Measurements from ENCODE around the gene FIGN. TPM values are rescaled to one million over a fixed set of nuclear protein-coding genes. Genes with fewer than 3 reads are reported as not detected.

Gene FIGN
- polyA plus RNA-seq, 1 experiment, result 2.4 TPM

DNA sequence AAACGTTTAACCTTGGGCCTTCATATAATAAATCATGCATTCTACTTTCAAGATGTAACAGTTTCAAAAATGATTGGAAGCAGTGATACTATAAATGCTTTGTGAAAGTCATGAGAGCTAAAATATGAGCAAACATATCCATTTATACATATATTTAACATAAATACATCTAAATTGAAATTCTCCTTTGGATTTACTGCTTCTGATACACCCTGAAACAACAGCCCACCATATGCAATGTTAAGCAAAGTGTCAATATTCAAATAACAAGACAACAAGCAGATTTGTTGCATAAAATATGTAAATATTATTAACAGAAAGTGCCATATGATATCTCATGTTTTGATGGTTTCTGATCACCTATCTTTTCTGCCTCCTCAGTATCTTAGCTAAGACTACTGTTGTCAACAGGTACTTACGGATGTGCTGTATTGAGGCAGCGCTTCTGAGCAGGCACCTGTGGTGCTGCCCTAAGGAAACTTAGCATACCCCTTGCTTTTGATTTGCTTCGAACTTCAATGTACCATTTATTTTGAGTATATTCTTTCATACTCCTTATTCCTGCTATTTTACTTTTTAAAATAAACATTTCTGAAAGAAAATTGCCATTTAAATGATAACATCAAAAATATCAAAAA, 6.1 kb downstream of the FIGN start:
- TF ChIP-seq, protein P1, sequence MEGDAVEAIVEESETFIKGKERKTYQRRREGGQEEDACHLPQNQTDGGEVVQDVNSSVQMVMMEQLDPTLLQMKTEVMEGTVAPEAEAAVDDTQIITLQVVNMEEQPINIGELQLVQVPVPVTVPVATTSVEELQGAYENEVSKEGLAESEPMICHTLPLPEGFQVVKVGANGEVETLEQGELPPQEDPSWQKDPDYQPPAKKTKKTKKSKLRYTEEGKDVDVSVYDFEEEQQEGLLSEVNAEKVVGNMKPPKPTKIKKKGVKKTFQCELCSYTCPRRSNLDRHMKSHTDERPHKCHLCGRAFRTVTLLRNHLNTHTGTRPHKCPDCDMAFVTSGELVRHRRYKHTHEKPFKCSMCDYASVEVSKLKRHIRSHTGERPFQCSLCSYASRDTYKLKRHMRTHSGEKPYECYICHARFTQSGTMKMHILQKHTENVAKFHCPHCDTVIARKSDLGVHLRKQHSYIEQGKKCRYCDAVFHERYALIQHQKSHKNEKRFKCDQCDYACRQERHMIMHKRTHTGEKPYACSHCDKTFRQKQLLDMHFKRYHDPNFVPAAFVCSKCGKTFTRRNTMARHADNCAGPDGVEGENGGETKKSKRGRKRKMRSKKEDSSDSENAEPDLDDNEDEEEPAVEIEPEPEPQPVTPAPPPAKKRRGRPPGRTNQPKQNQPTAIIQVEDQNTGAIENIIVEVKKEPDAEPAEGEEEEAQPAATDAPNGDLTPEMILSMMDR (IDR thresholded peaks at IDR 0.05; ENCODE audit: insufficient read depth, low read depth, low read length), result no peak
- no peak overlapping the region for H3K4me3 ChIP-seq (ENCODE audit: low read depth, low read length)
- H3K36me3 ChIP-seq (ENCODE audit: control insufficient read depth, insufficient read depth, low read length), result no peaks in the 10 kb centered on the region
- no peaks in the 10 kb centered on the region for H3K27me3 ChIP-seq (ENCODE audit: control insufficient read depth, insufficient read depth, low read length)
- ChIA-PET POLR2A (no interaction called here), CTCF (no interaction called here)
- no peak for DNase-seq (ENCODE audit: low read depth)

- H3K4me3 ChIP-seq (ENCODE audit: low read depth, low read length), result no peak overlapping the region
- no peak for DNase-seq (ENCODE audit: low read depth)
- no peaks in the 10 kb centered on the region for H3K36me3 ChIP-seq (ENCODE audit: control insufficient read depth, insufficient read depth, low read length)
- CTCF ChIA-PET, result no interaction called here
- TF ChIP-seq, protein P1 (IDR thresholded peaks at IDR 0.05; ENCODE audit: insufficient read depth, low read depth, low read length), result no peak
- POLR2A ChIA-PET, result no interaction called here
- H3K27me3 ChIP-seq (ENCODE audit: control insufficient read depth, insufficient read depth, low read length), result no peaks in the 10 kb centered on the region
Measured at GRCh38 chr2:163723881-163724280, 11.9 kb downstream of the FIGN start.

- no peak for DNase-seq (ENCODE audit: low read depth)
- ChIA-PET POLR2A (no interaction called here), CTCF (no interaction called here)
- no peaks in the 10 kb centered on the region for H3K27me3 ChIP-seq (ENCODE audit: control insufficient read depth, insufficient read depth, low read length)
- H3K36me3 ChIP-seq (ENCODE audit: control insufficient read depth, insufficient read depth, low read length), result no peaks in the 10 kb centered on the region
- TF ChIP-seq, protein P1 (IDR thresholded peaks at IDR 0.05; ENCODE audit: insufficient read depth, low read depth, low read length), result no peak
- H3K4me3 ChIP-seq (ENCODE audit: low read depth, low read length), result no peak overlapping the region
Measured at GRCh38 chr2:163723348-163723747, 12.5 kb downstream of the FIGN start.

DNA sequence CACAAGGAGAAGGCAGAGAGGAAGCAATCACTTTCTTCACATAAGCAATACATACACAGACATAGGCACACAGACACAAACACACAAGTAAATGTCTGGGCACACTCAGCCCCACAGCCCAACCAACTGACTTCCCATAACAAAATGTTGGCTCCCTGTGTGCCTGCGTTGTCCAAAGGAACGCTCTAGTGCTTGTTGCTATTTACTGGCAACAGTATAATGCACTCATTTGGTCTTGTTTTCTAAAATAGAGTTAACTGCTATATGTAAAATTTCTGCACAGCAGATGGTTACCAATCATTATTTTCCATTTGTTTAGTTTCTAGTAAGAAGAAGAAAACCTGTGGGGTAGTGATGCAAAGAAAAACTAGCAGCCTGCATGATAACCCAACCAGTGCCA, 16.5 kb downstream of the FIGN start:
- Histone ChIP-seq H3K4me3 (ENCODE audit: low read depth, low read length) (no peak overlapping the region), H3K27me3 (ENCODE audit: control insufficient read depth, insufficient read depth, low read length) (no peaks in the 10 kb centered on the region), H3K36me3 (ENCODE audit: control insufficient read depth, insufficient read depth, low read length) (no peaks in the 10 kb centered on the region)
- DNase-seq (ENCODE audit: low read depth), result no peak
- CTCF ChIA-PET, result no interaction called here
- TF ChIP-seq, protein P1 (IDR thresholded peaks at IDR 0.05; ENCODE audit: insufficient read depth, low read depth, low read length), result no peak
- POLR2A ChIA-PET, result no interaction called here

- DNase-seq (ENCODE audit: low read depth), result no peak
- TF ChIP-seq, protein P1 (IDR thresholded peaks at IDR 0.05; ENCODE audit: insufficient read depth, low read depth, low read length), result no peak
- Histone ChIP-seq H3K4me3 (ENCODE audit: low read depth, low read length) (no peak overlapping the region), H3K36me3 (ENCODE audit: control insufficient read depth, insufficient read depth, low read length) (no peaks in the 10 kb centered on the region), H3K27me3 (ENCODE audit: control insufficient read depth, insufficient read depth, low read length) (no peaks in the 10 kb centered on the region)
- CTCF ChIA-PET, result no interaction called here
- POLR2A ChIA-PET, result no interaction called here
Measured at GRCh38 chr2:163717993-163718680, 17.7 kb downstream of the FIGN start.

Measured in BJ (cell line).